Panc1 (cell line): Measurements from ENCODE around the gene PLA2G4F. TPM values are rescaled to one million over a fixed set of nuclear protein-coding genes. Genes with fewer than 3 reads are reported as not detected.

ENCODE experiments used
- ATAC-seq: fragments of 200-7000 bp; cut with Tn5 transposase; 2 replicates; pipeline ENCODE4 v1.9.1; 2020; ENCODE audit warnings: mild to moderate bottlenecking, moderate library complexity
- BruUV-seq: library from RNA; stranded (reverse); fragments of 400-500 nt; replicated peaks from 2 replicates; lab custom pipeline; 2021; lab: Mats Ljungman, UMichigan
- CTCF ChIA-PET: fragments of 300-600 bp; sonication (Branson Sonifier 250); formaldehyde crosslinking; loops from one replicate; lab custom pipeline; 2022; ENCODE audit warnings: antibody characterized with exemption; lab: Charles Lee
- POLR2A ChIA-PET: fragments of 300-600 bp; sonication (Branson Sonifier 250); formaldehyde crosslinking; loops from one replicate; lab custom pipeline; 2022; ENCODE audit warnings: antibody characterized with exemption; lab: Charles Lee
- DNase-seq: peaks from one replicate; pipeline ENCODE4 v3.0.0-alpha.2; 2010; ENCODE audit warnings: low read depth, low spot score
- H3K27ac ChIP-seq: 2 replicates; pipeline ENCODE4 v1.5.1; 2011; ENCODE audit warnings: mild to moderate bottlenecking, low read length, inconsistent platforms
- H3K27me3 ChIP-seq: fragments of 200-500 bp; sonication (Bioruptor generic); 2 replicates; pipeline ENCODE4 v1.6.0; 2014; ENCODE audit warnings: low read length, inconsistent platforms; ENCODE audit not compliant: control insufficient read depth, insufficient read depth
- H3K36me3 ChIP-seq: fragments of 200-500 bp; sonication (Bioruptor generic); 2 replicates; pipeline ENCODE4 v1.5.1; 2014; ENCODE audit warnings: inconsistent platforms, mild to moderate bottlenecking, low read length, moderate library complexity; ENCODE audit not compliant: control insufficient read depth, insufficient read depth
- H3K4me1 ChIP-seq: 2 replicates; pipeline ENCODE4 v1.5.1; 2011; ENCODE audit warnings: inconsistent platforms, mild to moderate bottlenecking, low read length, moderate library complexity; ENCODE audit not compliant: control insufficient read depth, insufficient read depth
- H3K4me3 ChIP-seq, 2 experiments: 2 replicates each; pipeline ENCODE4 v1.5.1; 2011 to 2012; ENCODE audit warnings: low read depth in 2 of 2, low read length in 2 of 2, mild to moderate bottlenecking in 2 of 2, inconsistent platforms in 1 of 2, moderate library complexity in 1 of 2
- H3K9me3 ChIP-seq: fragments of 200-500 bp; sonication (Bioruptor generic); 2 replicates; pipeline ENCODE4 v1.5.1; 2014; ENCODE audit warnings: low read depth, mild to moderate bottlenecking, inconsistent platforms, low read length, moderate library complexity; ENCODE audit not compliant: control insufficient read depth, insufficient read depth
- CTCF ChIP-seq: fragments of 450-650 bp; IDR thresholded peaks from 2 replicates; pipeline ENCODE4 v1.5.1; 2017; ENCODE audit warnings: mild to moderate bottlenecking
- POLR2AphosphoS5 ChIP-seq: IDR thresholded peaks from 2 replicates; pipeline ENCODE4 v1.6.1; 2012; ENCODE audit warnings: mild to moderate bottlenecking, low read depth, low read length, moderate library complexity
- REST ChIP-seq, 2 experiments: IDR thresholded peaks; 2 replicates each; pipeline ENCODE4 v1.6.1; 2011 to 2012; ENCODE audit warnings: low read depth in 2 of 2, control low read depth in 1 of 2, low read length in 1 of 2, mild to moderate bottlenecking in 1 of 2, moderate library complexity in 1 of 2; ENCODE audit not compliant: insufficient read depth in 1 of 2
- SIN3A ChIP-seq: IDR thresholded peaks from 2 replicates; pipeline ENCODE4 v1.6.1; 2012; ENCODE audit warnings: low read depth, mild to moderate bottlenecking, low read length, moderate library complexity, borderline replicate concordance; ENCODE audit not compliant: insufficient read depth
- TCF7L2 ChIP-seq: IDR thresholded peaks from 2 replicates; pipeline ENCODE4 v1.6.1; 2011; ENCODE audit warnings: mild to moderate bottlenecking, low read depth, low read length, inconsistent platforms
- in situ Hi-C: cut with HindIII; loops from 2 replicates; pipeline ENCODE4 v1.10.0; 2016; ENCODE audit warnings: low sequenced_read_pairs, low pct_unique_long_range_greater_than_20kb
- intact Hi-C: fragments of 100-400 bp; cut with micrococcal nuclease; formaldehyde crosslinking; loops from one replicate; pipeline ENCODE4 v1.10.0; 2022; ENCODE audit not compliant: unreplicated experiment
- total RNA-seq: library from RNA; stranded (reverse); gene quantifications from one replicate; pipeline ENCODE4 v1.2.1, GENCODE V29; 2021; ENCODE audit not compliant: unreplicated experiment

Gene PLA2G4F
- total RNA-seq, 1 experiment from 2014 or later = not detected

GRCh38 chr15:42158941-42159340, 2.5 kb upstream of the PLA2G4F start:
- ChIA-PET CTCF (no interaction called here), POLR2A (no interaction called here)
- TF ChIP-seq CTCF = no peak
- no peak for TF ChIP-seq TCF7L2
- TF ChIP-seq SIN3A = no peak
- TF ChIP-seq REST (IDR thresholded peaks at IDR 0.05; ENCODE audit: insufficient read depth in 1 of 2, low read depth in 2 of 2, low read length in 1 of 2) = no peak
- no peak for TF ChIP-seq POLR2AphosphoS5
- no peaks in the 10 kb centered on the region for H3K27me3 ChIP-seq
- in situ Hi-C loops (no loop called here), intact Hi-C loops (no loop called here)
- H3K4me1 ChIP-seq = no peaks in the 10 kb centered on the region
- no peak overlapping the region for H3K4me3 ChIP-seq
- no peak overlapping the region for H3K27ac ChIP-seq
- peaks cover 18% of the 10 kb centered on the region; the same call in 1 of the 2 replicates for H3K36me3 ChIP-seq
- DNase-seq (no peak), ATAC-seq (no peak)
- BruUV-seq = no TSS peak
- no peaks in the 10 kb centered on the region for H3K9me3 ChIP-seq

GRCh38 chr15:42157981-42158765, 1.7 kb upstream of the PLA2G4F start:
- in situ Hi-C loops (no loop called here), intact Hi-C loops (no loop called here)
- ChIA-PET CTCF (no interaction called here), POLR2A (no interaction called here)
- H3K36me3 ChIP-seq = peaks cover 12% of the 10 kb centered on the region; the same call in 1 of the 2 replicates
- DNase-seq (no peak), ATAC-seq (no peak)
- BruUV-seq = no TSS peak
- H3K9me3 ChIP-seq = no peaks in the 10 kb centered on the region
- TF ChIP-seq POLR2AphosphoS5 (no peak), REST (IDR thresholded peaks at IDR 0.05; ENCODE audit: insufficient read depth in 1 of 2, low read depth in 2 of 2, low read length in 1 of 2) (no peak), TCF7L2 (no peak), CTCF (no peak), SIN3A (no peak)
- H3K4me1 ChIP-seq = no peaks in the 10 kb centered on the region
- H3K27ac ChIP-seq = no peak overlapping the region
- no peaks in the 10 kb centered on the region for H3K27me3 ChIP-seq
- no peak overlapping the region for H3K4me3 ChIP-seq
